ENCODE measurements around the gene CBX8.

CBX8 gene

GRCh38 chr17:79804856-79805696 is 8.2 kb upstream of the CBX8 start:
- DNase-seq (ENCODE audit: low read depth in 2 of 2), result no peak

GRCh38 chr17:79803997-79804855 is 7.3 kb upstream of the CBX8 start:
- no peak for DNase-seq (ENCODE audit: low read depth in 2 of 2)

GRCh38 chr17:79803421-79803996 is 6.6 kb upstream of the CBX8 start:
- DNase-seq (ENCODE audit: low read depth in 2 of 2), result no peak

- no peak for DNase-seq (ENCODE audit: low read depth in 2 of 2)
These were observed 6.0 kb upstream of the CBX8 start for GRCh38 chr17:79802736-79803420.

- DNase-seq (ENCODE audit: low read depth in 2 of 2), result no peak
These were observed 5.3 kb upstream of the CBX8 start for GRCh38 chr17:79802039-79802735.

DNA sequence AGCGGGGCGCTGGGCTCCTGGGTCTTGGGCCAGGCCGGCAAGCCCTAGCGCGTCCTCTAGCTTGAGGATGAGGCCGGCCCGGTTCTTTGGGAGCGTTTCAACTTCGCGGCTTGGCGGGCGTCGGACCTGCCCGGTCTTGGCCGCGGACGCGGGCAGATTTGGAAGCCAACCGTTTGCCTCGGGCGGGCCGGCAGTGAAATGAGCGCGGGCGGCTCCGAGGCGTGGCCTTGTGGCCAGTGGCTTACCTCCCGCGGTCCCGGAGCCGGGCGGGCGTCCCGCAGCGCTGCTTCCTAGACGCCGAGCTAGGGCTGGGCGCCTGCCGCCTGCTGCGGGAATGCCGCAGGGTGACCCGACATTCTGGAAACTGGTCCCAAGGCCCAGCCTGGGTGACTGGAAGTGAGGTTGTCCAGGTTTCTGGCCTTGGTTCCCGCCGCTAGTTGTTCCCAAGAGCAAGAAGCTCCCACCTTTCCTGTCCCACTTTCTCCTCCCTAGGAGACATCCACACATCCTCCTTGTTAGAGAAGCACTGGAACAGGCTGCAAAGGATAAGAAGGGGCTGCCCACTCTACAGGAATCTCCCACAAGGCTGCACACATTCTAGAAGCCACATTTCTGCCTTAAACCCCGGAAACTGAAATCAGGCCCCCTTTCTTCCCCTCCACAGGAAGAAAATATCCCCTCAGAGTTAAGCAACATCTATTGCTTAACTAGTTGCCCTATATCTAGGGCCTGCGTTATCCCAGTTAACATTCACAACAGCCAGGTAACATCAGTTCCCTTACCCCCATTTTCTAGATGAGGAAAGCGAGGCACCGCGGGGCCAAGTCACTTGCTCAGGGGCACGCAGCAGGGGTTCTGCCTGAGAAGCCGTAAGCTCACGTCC is 4.5 kb upstream of the CBX8 start:
- no peak for DNase-seq (ENCODE audit: low read depth in 2 of 2)

- no peak for DNase-seq (ENCODE audit: low read depth in 2 of 2)
These were observed 3.7 kb upstream of the CBX8 start for GRCh38 chr17:79800325-79801155.

- DNase-seq (ENCODE audit: low read depth in 2 of 2), result no peak
These were observed 2.9 kb upstream of the CBX8 start for GRCh38 chr17:79799538-79800324.

DNA sequence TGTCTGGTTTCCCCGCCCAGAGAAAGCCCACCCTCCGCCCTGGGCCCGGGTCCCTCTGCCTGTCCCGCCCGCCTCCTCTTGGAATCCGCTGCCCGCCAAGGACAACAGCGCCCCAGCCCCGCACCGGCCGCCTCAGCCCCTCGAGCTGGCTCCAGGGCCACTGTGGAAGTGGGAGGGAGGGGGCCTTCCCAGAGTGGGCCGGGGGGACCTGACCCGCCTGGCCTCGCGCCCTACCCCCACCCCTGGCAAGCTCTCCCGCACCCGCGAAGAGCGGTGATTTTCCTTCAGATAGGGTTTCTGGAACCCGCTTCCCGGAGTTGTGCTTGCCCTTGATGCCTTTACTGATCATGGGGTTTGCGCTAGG is 2.3 kb upstream of the CBX8 start:
- no peak for DNase-seq (ENCODE audit: low read depth in 2 of 2)

GRCh38 chr17:79798299-79799173 is 1.7 kb upstream of the CBX8 start:
- no peak for DNase-seq (ENCODE audit: low read depth in 2 of 2)

DNA sequence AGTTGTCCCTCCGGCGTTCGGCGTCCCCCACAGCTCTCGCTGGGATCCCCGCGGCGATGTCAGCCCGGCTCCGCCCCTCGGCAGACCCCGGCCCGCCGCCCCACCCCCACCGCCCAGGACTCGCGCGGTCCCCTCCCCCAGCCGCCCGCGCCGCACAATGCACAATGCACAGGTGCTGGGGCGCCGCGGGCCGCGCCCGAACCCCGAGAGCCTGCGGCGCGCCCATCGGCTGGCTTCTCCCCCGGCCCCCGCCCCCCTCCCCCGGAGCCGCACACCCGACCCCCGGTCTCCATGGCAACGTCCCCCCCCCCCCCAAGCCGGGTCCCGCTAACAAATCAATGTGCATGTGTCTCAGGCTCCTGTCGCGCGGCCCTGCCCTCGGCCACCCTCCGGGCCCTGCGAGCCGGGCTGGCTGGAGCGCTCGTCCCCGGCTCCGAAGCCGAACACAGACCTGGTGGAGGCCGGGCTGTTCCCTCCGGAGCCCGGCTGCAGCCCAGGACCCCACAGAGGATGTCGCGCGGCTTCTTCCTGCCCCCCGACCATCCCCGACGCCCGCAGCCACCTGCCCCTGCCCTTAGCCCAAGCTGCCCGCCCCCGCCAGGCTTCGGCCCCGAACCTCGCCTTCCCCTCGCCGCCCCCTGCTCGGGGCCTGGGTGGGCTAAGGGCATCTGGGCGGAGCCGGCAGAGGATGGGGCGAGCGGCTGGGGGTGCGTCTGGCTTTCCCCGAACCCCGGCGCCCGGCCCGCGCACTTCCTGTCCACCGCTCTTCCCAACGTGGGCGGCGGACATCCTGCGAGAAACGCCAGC is 818 bp upstream of the CBX8 start:
- no peak for DNase-seq (ENCODE audit: low read depth in 2 of 2)

- DNase-seq (ENCODE audit: low read depth in 2 of 2), result no peak
These were observed 474 bp downstream of the CBX8 start for GRCh38 chr17:79796444-79796762.

DNA sequence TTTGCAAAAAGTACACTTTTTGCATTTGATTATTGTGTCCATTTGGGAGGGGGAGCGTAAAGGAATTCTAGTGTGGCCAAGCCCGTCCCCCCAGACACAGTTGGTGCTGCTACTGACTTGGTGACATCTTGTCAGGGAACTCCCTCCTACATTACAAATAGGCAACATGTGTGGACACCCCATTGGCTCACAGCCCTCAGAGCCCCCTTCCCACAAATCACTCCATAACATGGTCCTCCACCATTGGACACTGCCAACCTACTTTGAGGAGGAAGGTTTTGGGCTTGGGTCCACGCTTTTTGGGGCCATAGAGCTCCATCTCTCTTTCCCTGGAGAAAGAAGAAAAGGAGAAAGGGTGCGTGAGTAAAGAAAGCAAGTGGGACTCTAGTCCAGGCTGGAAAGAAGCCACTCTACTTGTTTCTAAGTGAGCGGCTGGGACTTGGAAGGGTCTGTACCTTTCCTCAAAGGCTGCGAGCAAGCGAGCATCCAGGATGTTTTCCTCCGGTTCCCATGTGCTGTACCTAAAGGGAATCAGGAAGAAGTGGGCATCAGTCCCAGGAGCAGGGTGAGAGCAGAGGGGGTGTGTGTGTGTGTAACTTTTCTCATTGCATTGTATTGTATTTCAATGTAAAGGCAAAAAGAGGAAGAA is 958 bp downstream of the CBX8 start:
- no peak for DNase-seq (ENCODE audit: low read depth in 2 of 2)

GRCh38 chr17:79794659-79795511 is 2.0 kb downstream of the CBX8 start:
- no peak for DNase-seq (ENCODE audit: low read depth in 2 of 2)

DNA sequence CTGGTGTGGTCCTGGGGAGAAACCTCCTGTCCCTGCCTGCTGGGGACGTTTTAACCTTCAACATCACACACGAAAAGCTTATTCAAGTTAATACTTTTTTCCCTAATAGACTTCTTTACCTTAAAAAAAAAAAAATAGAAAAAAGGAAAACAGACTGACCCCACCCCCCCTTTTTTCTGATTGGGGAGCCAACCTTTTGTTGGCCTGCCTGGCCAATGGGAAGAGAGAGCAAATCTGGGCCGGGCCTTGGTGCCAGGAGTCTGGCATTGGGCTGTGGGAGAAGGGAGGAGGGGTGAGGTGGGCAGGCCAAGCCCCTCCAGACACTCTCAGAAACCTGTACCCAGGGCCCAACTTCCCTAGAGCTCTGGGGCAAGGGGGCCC is 3.0 kb downstream of the CBX8 start:
- DNase-seq (ENCODE audit: low read depth in 2 of 2), result no peak
